ENCODE results near the gene SZT2.
"Not testable (repeated sequence)": the region's sequence is repeated elsewhere in the genome, so short reads cannot be mapped to it uniquely, and the experiment has no call there.

SZT2 gene

DNA sequence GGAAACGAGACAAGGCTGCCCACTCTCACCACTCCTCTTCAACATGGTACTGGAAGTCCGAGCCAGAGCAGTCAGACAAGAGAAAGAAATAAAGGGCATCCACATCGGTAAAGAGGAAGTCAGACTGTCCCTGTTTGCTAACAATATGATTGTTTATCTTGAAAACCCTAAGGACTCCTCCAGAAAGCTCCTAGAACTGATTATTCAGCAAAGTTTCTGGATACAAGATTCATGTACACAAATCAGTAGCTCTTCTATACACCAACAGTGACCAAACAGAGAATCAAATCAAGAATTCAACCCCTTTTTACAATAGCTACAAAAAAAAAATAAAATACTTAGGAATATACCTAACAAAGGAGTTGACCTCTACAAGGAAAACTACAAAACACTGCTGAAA lies 68.7 kb downstream of the SZT2 start:
- DNase-seq, result not testable (repeated sequence)

DNA sequence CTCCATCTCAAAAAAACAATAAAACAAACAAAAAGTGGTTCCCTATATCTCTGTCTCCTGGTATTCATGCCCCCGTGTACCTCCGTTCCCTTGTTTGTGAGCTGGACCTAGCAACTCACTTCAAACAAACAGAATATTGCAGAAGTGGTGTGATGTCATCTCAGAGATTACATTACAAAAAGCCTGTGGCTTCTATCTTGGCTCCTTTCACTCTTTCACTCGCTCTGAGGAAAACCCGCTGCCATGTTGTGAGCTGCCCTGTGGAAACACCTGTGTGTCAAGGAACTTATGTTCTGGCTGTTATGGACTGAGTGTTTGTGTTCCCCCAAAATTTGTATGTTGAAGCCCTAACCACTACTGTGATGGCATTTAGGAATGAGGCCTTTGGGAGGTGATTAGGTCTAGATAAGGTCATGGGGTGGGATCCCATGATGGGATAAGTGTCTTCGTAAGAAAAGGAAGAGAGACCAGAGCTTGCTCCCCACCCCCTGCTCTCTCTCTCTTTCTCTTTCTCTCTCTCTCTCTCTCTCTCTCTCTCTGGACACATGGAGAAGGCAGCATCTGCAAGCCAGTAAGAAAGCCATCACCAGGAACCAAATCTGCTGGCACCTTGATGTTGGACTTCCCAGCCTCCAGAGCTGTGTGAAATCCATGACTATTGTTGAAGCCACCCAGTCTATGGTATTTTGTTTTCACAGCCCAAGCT lies 71.4 kb downstream of the SZT2 start:
- no peak for DNase-seq

DNA sequence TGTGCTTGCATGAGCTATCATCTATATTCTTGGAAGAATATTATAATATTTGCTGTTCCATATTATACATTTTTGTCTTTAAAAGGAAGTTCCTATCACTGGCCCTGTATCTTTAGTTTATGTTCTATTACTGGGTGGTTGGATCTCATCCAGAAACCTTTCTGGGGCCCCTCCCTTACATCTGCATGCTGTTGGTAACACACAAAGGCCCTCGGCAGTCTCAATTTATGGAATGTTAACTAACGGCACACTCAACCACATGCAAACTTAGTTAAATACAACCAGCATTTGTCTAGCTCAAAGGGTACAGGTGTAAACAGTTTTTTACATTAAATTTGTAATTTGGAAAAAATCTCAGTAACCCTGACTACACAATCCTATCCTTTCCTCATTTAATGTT lies 73.8 kb downstream of the SZT2 start:
- DNase-seq, result no peak

DNA sequence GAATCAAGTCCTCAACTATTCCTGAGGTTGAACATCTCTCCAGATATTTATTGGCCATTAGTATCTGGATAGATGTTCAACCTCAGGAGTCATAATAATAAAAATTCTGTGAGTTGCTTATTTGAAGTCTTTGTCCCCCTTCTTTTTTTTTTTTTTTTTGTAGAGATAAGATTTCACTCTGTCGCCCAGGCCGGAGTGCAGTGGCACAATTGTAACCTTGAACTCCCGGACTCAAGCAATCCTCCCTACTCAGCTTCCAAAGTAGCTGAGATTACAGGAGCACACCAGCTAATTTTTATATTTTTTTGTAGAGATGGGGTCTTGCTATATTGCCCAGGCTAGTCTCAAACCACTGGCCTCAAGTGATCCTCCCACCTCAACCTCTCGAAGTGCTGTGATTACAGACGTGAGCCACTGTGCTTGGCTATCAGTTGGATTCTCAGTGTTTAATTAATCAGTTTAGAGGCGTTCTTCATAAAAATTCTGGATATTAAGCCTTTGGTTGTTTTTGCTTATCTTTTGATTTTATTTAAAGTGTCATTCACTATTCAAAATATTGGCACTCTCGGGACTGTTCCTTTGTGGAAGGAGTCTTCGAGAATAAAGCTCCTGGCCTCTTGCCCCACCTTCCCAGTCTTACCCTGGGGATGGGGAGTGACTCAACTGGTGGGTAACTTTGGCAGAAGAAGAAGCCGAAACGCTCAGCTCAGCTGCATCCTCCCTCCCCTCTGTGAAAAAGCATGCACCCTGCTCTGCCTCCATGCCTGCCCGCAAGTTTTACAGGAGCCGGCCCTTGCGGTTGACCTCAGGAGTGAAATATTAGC lies 75.2 kb downstream of the SZT2 start:
- DNase-seq, result no peak

DNA sequence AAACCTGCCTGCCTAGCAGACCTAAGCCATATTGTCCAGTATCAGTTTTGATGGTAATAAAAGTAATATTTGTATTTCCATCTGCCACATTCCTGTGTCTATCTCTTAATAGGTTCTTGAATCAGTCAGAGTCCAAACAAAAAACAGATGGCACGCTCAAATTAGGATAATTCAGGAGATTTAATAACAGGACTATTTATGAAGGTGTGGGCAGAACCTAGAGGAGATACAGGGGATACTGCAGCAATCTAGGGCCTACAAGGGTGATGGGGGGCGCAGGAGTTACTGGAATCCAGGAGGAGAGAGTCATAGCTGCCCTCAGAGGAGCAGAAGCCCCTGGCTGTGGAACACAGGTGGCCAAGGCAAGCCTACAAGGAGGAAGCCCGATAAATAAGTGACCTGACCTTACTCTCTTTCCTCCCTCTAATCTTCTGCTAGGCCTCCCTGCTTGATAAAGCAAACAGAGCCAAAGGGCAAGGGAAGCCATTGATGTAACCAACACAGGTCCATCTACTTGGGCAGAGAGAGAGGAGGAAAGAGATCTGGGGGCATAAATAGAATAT lies 75.9 kb downstream of the SZT2 start:
- DNase-seq, result no peak

DNA sequence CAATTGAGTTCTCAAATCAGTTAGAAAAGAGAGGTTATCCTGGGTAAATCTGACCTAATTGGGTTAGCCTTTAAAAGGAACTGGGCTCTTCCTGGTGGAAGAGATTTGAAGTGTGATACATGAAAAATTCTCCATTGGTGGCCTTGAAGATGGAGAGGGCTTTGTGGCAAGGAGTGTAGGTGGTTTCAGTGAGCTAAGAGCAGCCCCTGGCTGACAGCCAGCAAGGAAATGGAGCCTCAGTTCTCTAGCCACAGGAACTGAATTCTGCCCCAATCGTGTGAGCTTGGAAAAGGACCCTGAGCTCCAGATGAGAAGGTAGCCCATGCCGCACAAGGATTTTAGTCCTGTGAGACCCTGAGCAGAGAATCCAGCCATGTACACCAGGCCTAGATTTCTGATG lies 76.7 kb downstream of the SZT2 start:
- DNase-seq, result no peak

DNA sequence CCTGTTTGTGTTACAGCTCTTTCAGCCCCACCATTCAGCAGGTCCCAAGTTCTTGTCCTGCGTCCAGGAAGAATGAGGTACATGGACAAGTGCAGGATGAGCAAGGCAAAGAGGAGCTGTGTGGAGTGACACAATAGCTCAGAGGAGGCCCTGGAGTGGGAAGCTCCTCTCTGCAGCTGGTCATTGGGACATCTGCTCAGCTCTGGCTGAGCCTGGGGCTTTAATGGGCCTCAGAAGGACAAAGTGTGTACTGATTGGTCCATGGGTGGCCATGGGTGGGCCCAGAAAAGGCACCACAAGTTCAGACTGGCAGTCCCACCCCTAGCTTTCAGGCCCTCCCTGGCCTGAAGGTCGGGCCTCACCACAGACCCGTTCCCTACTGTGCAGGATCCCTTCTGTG lies 78.7 kb downstream of the SZT2 start:
- no peak for DNase-seq

DNA sequence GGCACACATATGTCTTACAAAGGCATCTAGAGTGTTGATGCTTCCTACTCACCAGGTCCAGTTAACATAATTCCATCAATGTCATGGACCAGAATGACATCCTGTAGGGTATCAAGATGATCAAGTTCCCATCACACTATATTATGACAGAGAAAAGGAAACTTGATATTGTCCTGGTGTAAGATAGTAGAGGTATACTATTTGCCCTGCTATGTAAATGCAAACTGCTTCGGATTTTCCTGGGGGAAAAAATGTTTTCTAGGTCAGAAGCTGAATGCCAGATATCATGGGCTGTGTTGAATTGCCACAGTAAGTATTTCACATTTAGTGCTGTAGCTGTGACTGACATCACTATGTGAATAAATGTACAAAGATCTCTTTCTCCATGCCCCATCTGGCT lies 80.2 kb downstream of the SZT2 start:
- DNase-seq, result no peak

DNA sequence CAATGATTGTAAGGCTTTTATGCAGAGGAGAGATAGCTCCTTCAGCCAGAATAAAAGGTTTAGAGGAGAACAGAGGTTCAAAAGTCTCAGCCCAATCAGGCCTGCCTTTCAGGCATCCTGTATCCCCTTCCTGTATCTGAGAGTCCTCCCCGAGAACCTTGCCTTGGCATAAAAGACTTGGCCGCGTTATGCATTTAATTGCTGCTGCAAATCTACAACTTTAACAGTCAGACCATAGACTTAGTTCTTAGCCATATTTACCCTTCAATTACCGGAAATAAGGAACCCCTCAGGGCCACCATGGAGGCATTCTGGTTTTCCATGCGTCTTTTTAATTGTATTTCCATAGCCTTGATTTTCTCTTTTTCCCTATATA lies 82.4 kb downstream of the SZT2 start:
- DNase-seq, result no peak

DNA sequence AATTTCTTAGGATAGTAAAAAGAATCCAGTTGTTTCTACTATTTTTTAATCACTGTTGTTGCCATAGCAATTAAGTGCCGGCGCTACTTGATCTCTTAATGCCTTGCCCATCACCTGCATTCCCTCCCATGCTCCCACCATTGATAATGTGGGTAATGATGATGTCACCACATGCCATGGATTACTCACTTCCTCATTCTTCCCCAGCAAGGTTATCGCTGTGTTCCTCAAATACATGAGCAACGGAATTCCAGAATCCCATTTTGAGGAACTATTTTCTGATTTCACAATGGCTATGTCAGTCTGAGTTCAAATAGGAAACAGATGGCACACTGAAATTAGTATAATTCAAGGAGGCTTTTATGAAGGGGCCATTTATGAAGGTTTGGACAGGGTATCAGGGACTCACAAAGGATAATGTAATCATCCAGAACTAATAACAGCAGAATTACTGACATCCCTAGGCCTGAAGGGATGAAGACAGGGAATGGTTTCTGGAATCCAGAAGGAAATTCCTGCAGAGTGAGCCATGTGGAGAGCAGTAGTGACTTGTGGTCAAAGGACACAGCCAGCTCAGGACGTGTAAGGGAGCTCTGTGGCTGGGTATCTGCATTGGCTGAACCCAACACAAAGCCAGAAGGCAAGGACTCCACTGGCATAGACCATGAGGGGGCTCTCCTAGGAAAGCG lies 82.9 kb downstream of the SZT2 start:
- DNase-seq, result not testable (repeated sequence)

DNA sequence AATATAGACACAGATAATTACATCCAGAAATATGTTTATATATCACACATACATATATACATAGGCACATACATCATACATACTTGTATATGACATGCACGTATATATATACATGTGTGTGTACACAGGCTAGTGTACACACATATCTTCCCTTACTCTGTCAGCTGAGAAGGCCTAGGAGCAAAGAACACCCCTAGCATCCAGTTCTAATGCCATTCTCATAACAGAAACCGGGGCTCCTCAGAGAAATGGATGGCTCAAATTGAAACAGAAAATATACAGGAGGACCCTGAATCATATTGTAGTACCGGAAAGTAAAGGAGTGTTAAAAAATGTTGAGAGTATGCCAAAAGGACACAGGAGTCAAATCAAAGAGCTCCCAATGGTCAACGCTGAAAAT lies 83.8 kb downstream of the SZT2 start:
- DNase-seq, result no peak

DNA sequence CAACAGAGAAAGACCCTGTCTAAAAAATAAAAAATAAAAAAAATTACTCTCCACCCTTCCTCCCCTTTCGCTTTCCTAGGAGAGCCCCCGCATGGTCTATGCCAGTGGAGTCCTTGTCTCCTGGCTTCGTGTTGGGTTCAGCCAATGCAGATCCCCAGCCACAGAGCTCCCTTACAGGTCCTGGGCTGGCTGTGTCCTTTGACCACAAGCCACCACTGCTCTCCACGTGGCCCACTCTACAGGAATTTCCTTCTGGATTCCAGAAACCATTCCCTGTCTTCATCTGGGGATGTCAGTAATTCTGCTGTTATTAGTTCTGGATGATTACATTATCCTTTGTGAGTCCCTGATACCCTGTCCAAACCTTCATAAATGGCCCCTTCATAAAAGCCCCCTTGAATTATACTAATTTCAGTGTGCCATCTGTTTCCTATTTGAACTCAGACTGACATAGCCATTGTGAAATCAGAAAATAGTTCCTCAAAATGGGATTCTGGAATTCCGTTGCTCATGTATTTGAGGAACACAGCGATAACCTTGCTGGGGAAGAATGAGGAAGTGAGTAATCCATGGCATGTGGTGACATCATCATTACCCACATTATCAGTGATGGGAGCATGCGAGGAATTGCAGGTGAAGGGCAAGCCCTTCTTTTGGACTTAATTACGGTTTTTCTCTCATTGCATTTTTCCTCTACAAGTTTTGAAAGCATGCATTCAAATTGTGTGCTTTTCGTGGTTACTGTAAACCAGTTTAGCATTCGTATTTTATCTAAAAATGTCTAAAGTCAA lies 86.1 kb downstream of the SZT2 start:
- not testable (repeated sequence) for DNase-seq

DNA sequence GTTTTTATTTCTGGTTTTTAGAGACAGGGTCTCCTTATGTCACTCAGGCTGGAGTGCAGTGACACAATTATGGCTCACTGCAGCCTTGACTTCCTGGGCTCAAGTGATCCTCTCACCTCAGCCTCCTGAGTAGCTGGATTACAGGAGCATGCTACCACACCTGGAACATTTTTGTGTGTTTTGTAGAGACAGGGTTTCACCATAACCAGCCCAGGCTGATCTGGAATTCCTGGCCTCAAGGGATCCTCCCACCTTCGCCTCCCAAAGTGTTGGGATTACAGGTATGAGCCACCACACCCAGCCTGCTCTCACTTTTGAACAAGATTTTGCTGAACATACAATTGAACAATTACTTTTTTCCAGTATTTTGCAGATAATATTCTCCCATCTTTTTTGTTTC lies 88.0 kb downstream of the SZT2 start:
- DNase-seq, result no peak

DNA sequence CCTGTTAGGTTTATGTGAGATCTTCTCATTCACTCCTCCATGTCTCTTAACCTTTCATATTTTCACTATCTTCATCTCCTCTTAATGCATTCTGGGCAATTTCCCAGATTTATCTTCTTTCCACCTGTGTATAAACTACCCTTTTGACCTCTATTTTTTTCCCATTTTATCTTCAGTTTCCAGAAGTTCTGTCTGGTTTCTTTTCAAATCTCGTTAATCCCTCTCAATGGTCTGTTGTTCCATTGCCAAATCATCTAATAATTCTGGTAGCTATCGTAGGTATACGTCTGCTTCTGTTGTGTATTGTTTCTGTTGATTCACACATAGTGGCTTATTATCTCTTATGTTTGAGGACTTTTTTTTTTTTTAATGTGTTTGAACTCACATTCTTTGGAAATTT lies 89.7 kb downstream of the SZT2 start:
- DNase-seq, result no peak

DNA sequence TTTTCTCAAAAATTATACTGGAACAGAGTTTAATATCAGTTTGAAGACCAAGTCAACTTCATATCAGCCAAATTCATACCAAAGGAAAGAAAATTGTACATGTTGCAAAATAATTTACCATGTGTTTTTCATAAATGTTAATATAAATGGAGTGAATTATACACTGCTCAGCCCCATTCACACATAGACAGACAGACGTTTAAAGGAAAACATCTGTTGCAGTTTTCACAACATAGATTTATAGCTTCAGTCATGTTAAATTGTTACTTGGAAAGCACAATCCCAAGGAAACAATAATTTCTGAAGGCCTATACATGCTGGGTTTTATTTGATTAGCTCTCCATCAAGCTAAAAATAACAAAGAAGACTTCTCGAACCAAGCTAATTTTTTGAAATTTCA lies 91.8 kb downstream of the SZT2 start:
- no peak for DNase-seq

DNA sequence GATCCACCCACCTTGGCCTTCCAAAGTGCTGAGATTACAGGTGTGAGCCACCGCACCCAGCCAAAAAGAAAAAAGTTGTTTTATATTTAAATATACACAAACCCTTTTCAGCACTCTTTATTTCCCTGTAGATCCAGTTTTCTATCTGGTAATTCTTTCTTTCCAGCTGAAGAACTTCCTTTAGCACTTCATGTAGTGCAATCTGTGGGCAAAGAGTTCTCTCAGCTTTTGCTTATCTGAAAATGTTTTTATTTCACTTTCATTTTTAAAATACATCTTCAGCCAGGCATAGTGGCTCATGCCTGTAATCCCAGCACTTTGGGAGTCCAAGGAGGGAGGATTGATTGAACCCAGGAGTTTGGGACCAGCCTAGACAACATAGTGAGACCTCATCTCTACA lies 92.5 kb downstream of the SZT2 start:
- DNase-seq, result peak in 1 of 5 experiments; percentile 10

DNA sequence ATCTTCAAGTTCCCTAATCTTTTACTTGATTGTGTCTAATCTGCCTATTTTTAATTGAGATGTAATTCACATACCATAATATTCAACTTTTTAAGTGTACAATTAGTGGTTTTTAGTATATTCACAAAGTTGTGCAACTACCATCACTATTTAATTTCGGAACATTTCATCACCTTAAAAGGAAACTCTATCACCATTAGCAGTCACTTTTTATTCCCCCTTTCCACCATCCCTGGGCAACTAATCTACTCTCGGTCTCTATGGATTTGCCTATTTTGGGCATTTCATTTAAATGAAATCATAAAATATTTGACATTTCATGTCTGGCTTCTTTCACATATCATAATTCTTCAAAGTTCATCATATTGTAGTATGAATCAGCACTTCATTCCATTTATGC lies 94.7 kb downstream of the SZT2 start:
- DNase-seq, result no peak

DNA sequence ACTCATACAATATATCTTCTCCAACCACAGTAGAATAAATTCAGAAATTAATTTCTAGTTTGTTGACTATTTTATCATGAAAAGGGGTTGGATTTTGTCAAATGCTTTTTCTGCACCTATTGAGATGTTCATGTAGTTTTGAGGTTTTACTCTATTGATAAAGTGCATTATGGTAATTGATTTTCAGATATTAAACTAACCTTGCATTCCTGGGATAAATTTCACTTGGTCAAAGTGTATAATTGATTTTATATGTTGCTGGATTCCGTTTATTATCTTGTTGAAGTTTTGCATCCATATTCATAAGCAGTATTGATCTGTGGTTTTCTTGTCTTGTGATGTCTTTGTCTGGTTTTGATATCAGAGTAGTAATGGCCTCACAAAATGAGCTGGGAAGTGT lies 98.5 kb downstream of the SZT2 start:
- DNase-seq, result no peak

DNA sequence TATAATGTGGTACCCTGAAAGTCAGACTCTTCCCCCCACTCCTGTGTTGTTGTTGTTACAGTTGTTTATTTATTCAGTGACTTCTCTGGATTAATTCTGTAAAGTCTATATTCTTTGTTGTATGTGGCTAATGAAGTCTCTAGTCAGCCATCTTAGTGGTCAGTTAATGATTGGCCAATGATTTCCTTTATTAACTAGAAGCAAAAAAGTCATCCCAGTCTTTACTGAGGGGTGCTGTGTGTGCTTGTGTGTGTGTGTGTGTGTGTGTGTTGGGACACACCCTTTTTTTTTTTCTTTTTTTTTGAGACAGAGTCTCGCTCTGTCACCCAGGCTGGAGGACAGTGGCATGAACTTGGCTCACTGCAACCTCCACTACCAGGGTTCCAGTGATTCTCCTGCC lies 101.4 kb downstream of the SZT2 start:
- no peak for DNase-seq

DNA sequence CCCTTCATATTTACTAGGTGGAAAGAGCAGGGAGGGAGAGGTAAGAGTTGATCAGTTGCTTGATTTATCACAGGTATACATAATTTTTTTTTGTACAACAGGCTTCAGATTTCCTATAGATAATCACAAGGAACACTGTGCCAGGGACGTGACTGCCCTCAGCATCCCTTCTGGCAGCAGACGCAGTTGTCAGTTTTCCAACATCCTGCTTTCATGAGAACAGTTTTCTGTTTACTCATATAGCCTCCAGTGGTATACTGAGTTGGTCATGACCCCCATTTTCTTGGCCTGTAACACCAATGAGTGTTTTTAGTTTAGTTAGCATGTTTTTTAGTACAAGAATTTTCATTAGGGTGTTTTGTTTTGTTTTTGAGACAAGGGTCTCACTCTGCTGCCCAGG lies 103.1 kb downstream of the SZT2 start:
- DNase-seq, result no peak

DNA sequence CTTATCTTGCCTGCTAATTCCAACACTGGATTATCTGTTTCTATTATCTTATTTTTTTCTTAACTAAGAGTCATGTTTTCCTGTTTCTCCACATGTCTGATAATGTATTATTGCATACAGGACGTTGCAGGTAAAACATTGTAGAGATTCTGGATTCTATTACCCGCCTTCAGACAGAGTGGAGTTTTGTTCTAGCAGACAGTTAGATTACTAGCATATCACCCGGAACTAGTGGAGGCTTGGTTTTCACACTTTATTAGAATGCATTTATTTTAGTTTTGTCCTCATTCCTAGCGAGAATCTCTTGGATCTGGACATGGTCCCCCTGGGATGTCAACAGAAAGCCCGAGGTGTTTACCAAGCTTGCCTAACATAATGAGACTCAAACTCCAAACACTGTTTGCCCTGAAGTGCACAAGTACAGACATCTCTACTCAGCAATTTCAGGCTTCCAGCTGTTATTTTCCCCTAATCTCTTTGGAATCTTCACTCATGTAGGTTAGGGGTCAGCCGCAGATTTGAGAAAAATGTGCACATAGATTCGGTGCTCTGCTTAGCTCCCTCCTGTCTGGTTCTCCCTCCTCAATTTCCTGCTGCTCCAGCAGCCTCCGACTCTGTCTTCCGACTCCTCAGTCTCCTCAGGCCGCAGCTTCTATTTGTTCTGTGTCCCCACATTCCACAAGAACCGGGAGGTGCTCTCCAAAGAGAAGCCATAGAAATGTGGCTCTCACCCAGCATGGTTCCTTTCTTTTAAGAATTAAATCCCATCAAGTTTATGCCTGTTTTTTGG lies 104.2 kb downstream of the SZT2 start:
- DNase-seq, result no peak

DNA sequence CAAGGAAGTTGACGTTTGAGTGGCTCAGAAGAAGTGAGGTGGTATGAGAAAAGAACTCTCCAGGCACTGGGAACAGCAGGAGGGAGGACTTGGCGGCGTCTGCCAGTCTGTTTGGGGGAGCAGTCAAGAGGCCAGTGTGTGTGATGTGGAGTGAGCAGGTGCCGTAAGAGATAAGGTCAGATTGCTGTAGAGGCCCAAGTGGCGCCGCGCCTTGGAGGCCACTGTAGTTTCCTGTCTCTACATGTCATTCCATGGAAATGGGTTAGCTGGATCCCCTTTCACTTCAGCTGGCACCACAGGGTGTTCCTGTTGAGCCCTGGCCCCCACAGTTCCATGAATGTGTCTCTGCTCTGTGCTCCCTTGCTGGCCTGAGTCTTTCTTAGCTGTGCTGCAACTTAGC lies 105.5 kb downstream of the SZT2 start:
- no peak for DNase-seq
